Neural progenitor cell (in vitro differentiated cells): ENCODE data around the gene MDC1. TPM values are rescaled to one million over a fixed set of nuclear protein-coding genes. Genes with fewer than 3 reads are reported as not detected.
A peak's percentile ranks its signal among the peaks of the same experiment; 100 is the strongest.
"Not testable (repeated sequence)": the region's sequence is repeated elsewhere in the genome, so short reads cannot be mapped to it uniquely, and the experiment has no call there.

Source experiments
- DNase-seq: peaks from one replicate; pipeline ENCODE4 v3.0.0-alpha.2; 2016; ENCODE audit warnings: low spot score
- H2AFZ ChIP-seq: fragments of 200-600 bp; sonication (generic); replicated peaks from 2 replicates; pipeline ENCODE4 v1.6.1; 2016; ENCODE audit warnings: antibody characterized with exemption
- H3F3A ChIP-seq: fragments of 200-600 bp; sonication (generic); 2 replicates; pipeline ENCODE4 v1.6.1; 2016; ENCODE audit warnings: antibody characterized with exemption, low read depth
- H3K27ac ChIP-seq: fragments of 200-600 bp; sonication (generic); 2 replicates; pipeline ENCODE4 v1.5.1; 2016; ENCODE audit warnings: mild to moderate bottlenecking
- H3K27me3 ChIP-seq: fragments of 200-600 bp; sonication (generic); 2 replicates; pipeline ENCODE4 v1.6.1; 2016; ENCODE audit warnings: mild to moderate bottlenecking, moderate library complexity
- H3K36me3 ChIP-seq: fragments of 200-600 bp; sonication (generic); 2 replicates; pipeline ENCODE4 v1.5.1; 2016
- H3K4me1 ChIP-seq: fragments of 200-600 bp; sonication (generic); 2 replicates; pipeline ENCODE4 v1.6.1; 2016; ENCODE audit warnings: mixed run types
- H3K4me2 ChIP-seq: fragments of 200-600 bp; sonication (generic); 2 replicates; pipeline ENCODE4 v1.6.1; 2016
- H3K4me3 ChIP-seq: fragments of 200-600 bp; sonication (generic); 2 replicates; pipeline ENCODE4 v1.5.1; 2016
- H3K79me2 ChIP-seq: fragments of 200-600 bp; sonication (generic); 2 replicates; pipeline ENCODE4 v1.6.1; 2016; ENCODE audit warnings: low read depth
- H3K9ac ChIP-seq: fragments of 200-600 bp; sonication (generic); 2 replicates; pipeline ENCODE4 v1.6.1; 2016
- H3K9me3 ChIP-seq: fragments of 200-600 bp; sonication (generic); 2 replicates; pipeline ENCODE4 v1.5.1; 2016; ENCODE audit warnings: low read depth
- H4K20me1 ChIP-seq: fragments of 200-600 bp; sonication (generic); 2 replicates; pipeline ENCODE4 v1.6.1; 2016; ENCODE audit warnings: low read depth
- H3K27ac Mint-ChIP-seq: 3 replicates; pipeline ENCODE4 v1.8.0; 2021; ENCODE audit warnings: mixed read lengths
- H3K27me3 Mint-ChIP-seq: 2 replicates; pipeline ENCODE4 v1.8.0; 2022; ENCODE audit warnings: low read depth, mild to moderate bottlenecking, inconsistent platforms, moderate library complexity, mixed read lengths; ENCODE audit not compliant: insufficient read depth
- H3K36me3 Mint-ChIP-seq: 3 replicates; pipeline ENCODE4 v1.8.0; 2021; ENCODE audit warnings: mixed read lengths
- H3K4me1 Mint-ChIP-seq: 3 replicates; pipeline ENCODE4 v1.8.0; 2021; ENCODE audit warnings: mixed read lengths
- H3K4me3 Mint-ChIP-seq: 3 replicates; pipeline ENCODE4 v1.8.0; 2021; ENCODE audit warnings: mild to moderate bottlenecking, moderate library complexity, mixed read lengths
- H3K9me3 Mint-ChIP-seq: 3 replicates; pipeline ENCODE4 v1.8.0; 2020; ENCODE audit warnings: mixed read lengths
- CTCF ChIP-seq: fragments of 200-600 bp; sonication (generic); IDR thresholded peaks from 2 replicates; pipeline ENCODE4 v1.5.1; 2017; ENCODE audit warnings: antibody characterized with exemption, mild to moderate bottlenecking
- EZH2 ChIP-seq: fragments of 200-600 bp; sonication (generic); IDR thresholded peaks from 2 replicates; pipeline ENCODE4 v1.6.1; 2017; ENCODE audit warnings: antibody characterized with exemption, mild to moderate bottlenecking, moderate library complexity
- EZH2phosphoT487 ChIP-seq: fragments of 200-600 bp; sonication (generic); IDR thresholded peaks from 2 replicates; pipeline ENCODE4 v1.6.1; 2017; ENCODE audit warnings: antibody characterized with exemption
- total RNA-seq: library from RNA; depleted of rRNA; stranded (reverse); fragments of >200 nt; gene quantifications from 2 replicates; pipeline ENCODE4 v1.2.3, GENCODE V29; 2015; ENCODE audit warnings: low replicate concordance

The MDC1 gene
- total RNA-seq, 1 donor from 2014 or later, result 22.6 TPM

- Histone ChIP-seq H3K79me2 (no peaks in the 10 kb centered on the region), H3K4me3 (no peak overlapping the region), H3K4me1 (peaks cover 21% of the 10 kb centered on the region), H2AFZ (no peak overlapping the region), H3F3A (peaks cover 25% of the 10 kb centered on the region), H3K9ac (no peak overlapping the region), H3K9me3 (no peaks in the 10 kb centered on the region), H3K36me3 (no peaks in the 10 kb centered on the region), H3K27ac (no peak overlapping the region), H3K4me2 (no peak overlapping the region), H3K27me3 (no peaks in the 10 kb centered on the region), H4K20me1 (no peaks in the 10 kb centered on the region)
- Mint-ChIP-seq H3K27me3 (peaks cover 19% of the 10 kb centered on the region), H3K9me3 (peaks cover 7% of the 10 kb centered on the region), H3K36me3 (peaks cover 4% of the 10 kb centered on the region), H3K27ac (peak overlapping the region; percentile 73), H3K4me1 (peaks cover 46% of the 10 kb centered on the region), H3K4me3 (peak overlapping the region; percentile 7)
- DNase-seq, result no peak
- no peak for TF ChIP-seq EZH2
- TF ChIP-seq EZH2phosphoT487, result no peak
- TF ChIP-seq CTCF, result no peak
Measured at GRCh38 chr6:30760549-30760948, 43.5 kb upstream of the MDC1 start.

GRCh38 chr6:30759575-30760239, 42.6 kb upstream of the MDC1 start:
- no peaks in the 10 kb centered on the region for H3K36me3 ChIP-seq
- Mint-ChIP-seq H3K27me3 (peaks cover 19% of the 10 kb centered on the region), H3K4me3 (peak overlapping the region; percentile 24), H3K27ac (peak overlapping the region; percentile 44), H3K36me3 (peaks cover 4% of the 10 kb centered on the region), H3K9me3 (peaks cover 7% of the 10 kb centered on the region), H3K4me1 (peaks cover 38% of the 10 kb centered on the region)
- H3F3A ChIP-seq, result peaks cover 22% of the 10 kb centered on the region
- no peak overlapping the region for H3K9ac ChIP-seq
- H2AFZ ChIP-seq, result no peak overlapping the region
- H3K4me1 ChIP-seq, result peaks cover 16% of the 10 kb centered on the region
- DNase-seq, result peak; percentile 28
- no peaks in the 10 kb centered on the region for H3K9me3 ChIP-seq
- H3K4me3 ChIP-seq, result no peak overlapping the region
- H3K27ac ChIP-seq, result no peak overlapping the region
- H4K20me1 ChIP-seq, result no peaks in the 10 kb centered on the region
- no peaks in the 10 kb centered on the region for H3K79me2 ChIP-seq
- no peak for TF ChIP-seq EZH2phosphoT487
- no peak for TF ChIP-seq EZH2
- no peak for TF ChIP-seq CTCF
- no peaks in the 10 kb centered on the region for H3K27me3 ChIP-seq
- H3K4me2 ChIP-seq, result no peak overlapping the region

- Histone ChIP-seq H3K9ac (no peak overlapping the region), H3K27me3 (no peaks in the 10 kb centered on the region), H3K9me3 (no peaks in the 10 kb centered on the region), H4K20me1 (no peaks in the 10 kb centered on the region), H3K36me3 (no peaks in the 10 kb centered on the region), H3K4me1 (no peaks in the 10 kb centered on the region), H3K79me2 (no peaks in the 10 kb centered on the region), H3K4me2 (no peak overlapping the region), H3F3A (peaks cover 7% of the 10 kb centered on the region), H3K4me3 (no peak overlapping the region), H2AFZ (no peak overlapping the region), H3K27ac (no peak overlapping the region)
- peaks cover 7% of the 10 kb centered on the region for H3K9me3 Mint-ChIP-seq
- peaks cover 21% of the 10 kb centered on the region for H3K27me3 Mint-ChIP-seq
- H3K36me3 Mint-ChIP-seq, result peaks cover 4% of the 10 kb centered on the region
- peaks cover 24% of the 10 kb centered on the region for H3K4me1 Mint-ChIP-seq
- TF ChIP-seq EZH2phosphoT487, result no peak
- no peak for TF ChIP-seq EZH2
- no peak for TF ChIP-seq CTCF
- peak overlapping the region; percentile 79 for H3K27ac Mint-ChIP-seq
- no peak for DNase-seq
- H3K4me3 Mint-ChIP-seq, result no peak overlapping the region
Measured at GRCh38 chr6:30757261-30757904, 40.3 kb upstream of the MDC1 start.

GRCh38 chr6:30756405-30757003, 39.4 kb upstream of the MDC1 start:
- H3K9me3 Mint-ChIP-seq, H3K36me3 Mint-ChIP-seq: not testable (repeated sequence)
- peaks cover 21% of the 10 kb centered on the region for H3K4me1 Mint-ChIP-seq

More at GRCh38 chr6:30756405-30757003, 39.4 kb upstream of the MDC1 start:
- H3K9ac ChIP-seq, H3K27ac ChIP-seq, H3K4me1 ChIP-seq, H4K20me1 ChIP-seq, DNase-seq, H3K4me3 ChIP-seq, H3K4me3 Mint-ChIP-seq, H2AFZ ChIP-seq, H3K79me2 ChIP-seq, H3F3A ChIP-seq, H3K4me2 ChIP-seq, H3K27ac Mint-ChIP-seq, H3K36me3 ChIP-seq, H3K9me3 ChIP-seq, H3K27me3 ChIP-seq: not testable (repeated sequence)
- H3K27me3 Mint-ChIP-seq, result peaks cover 21% of the 10 kb centered on the region
